AG08395 (cell line): ENCODE measurements around the gene CELF5.

ENCODE experiments used
- DNase-seq: peaks from one replicate; pipeline ENCODE4 v3.0.0; 2012; ENCODE audit warnings: mixed read lengths, low spot score

Gene CELF5

GRCh38 chr19:3224346-3225168 is at the start of gene CELF5:
CELF5 (plus strand) TSS chr19:3224661; CDS start chr19:3224740, 79 bp downstream.
- peak; percentile 79 for DNase-seq

- DNase-seq: peak; percentile 31
Observed at GRCh38 chr19:3175781-3176714, 48.4 kb upstream of the CELF5 start.

GRCh38 chr19:3176715-3177501 is 47.6 kb upstream of the CELF5 start:
- peak; percentile 82 for DNase-seq

- no peak for DNase-seq
Observed at GRCh38 chr19:3178377-3178972, 46.0 kb upstream of the CELF5 start, which contains the start of gene S1PR4. S1PR4 (plus strand) TSS chr19:3178769; CDS start chr19:3178793, 24 bp downstream.

GRCh38 chr19:3178973-3179738 is 45.3 kb upstream of the CELF5 start:
- no peak for DNase-seq

GRCh38 chr19:3179739-3180293 is 44.6 kb upstream of the CELF5 start:
- no peak for DNase-seq

- no peak for DNase-seq
Observed at GRCh38 chr19:3183721-3184641, 40.5 kb upstream of the CELF5 start.

GRCh38 chr19:3184847-3185460 is 39.5 kb upstream of the CELF5 start:
- DNase-seq: peak; percentile 48

- peak; percentile 93 for DNase-seq
Observed at GRCh38 chr19:3185461-3186159, 38.9 kb upstream of the CELF5 start, which contains the start of gene NCLN. NCLN (plus strand) TSS chr19:3185930; CDS start chr19:3186031, 101 bp downstream.

GRCh38 chr19:3186160-3186688 is 38.2 kb upstream of the CELF5 start:
- DNase-seq: no peak

GRCh38 chr19:3186891-3187661 is 37.4 kb upstream of the CELF5 start:
- no peak for DNase-seq

- no peak for DNase-seq
Observed at GRCh38 chr19:3187662-3188511, 36.6 kb upstream of the CELF5 start.

- no peak for DNase-seq
Observed at GRCh38 chr19:3188627-3189596, 35.5 kb upstream of the CELF5 start.

- no peak for DNase-seq
Observed at GRCh38 chr19:3189702-3190469, 34.6 kb upstream of the CELF5 start.
